Astrocyte (in vitro differentiated cells and primary cell): ENCODE measurements around the gene ATP10B.

ENCODE experiments used
- CTCF ChIP-seq: IDR thresholded peaks from 2 replicates; pipeline ENCODE4 v1.5.1; 2011; ENCODE audit warnings: low read depth, mild to moderate bottlenecking, inconsistent platforms, low read length, moderate library complexity; ENCODE audit not compliant: insufficient read depth
- EZH2 ChIP-seq: IDR thresholded peaks from 2 replicates; pipeline ENCODE4 v1.6.1; 2012; ENCODE audit warnings: mild to moderate bottlenecking, low read length, inconsistent platforms; ENCODE audit not compliant: insufficient read depth

GRCh38 chr5:160847526-160848085 is 4.4 kb downstream of the ATP10B start:
- no peak for TF ChIP-seq CTCF
- TF ChIP-seq EZH2: no peak
